Pons (tissue), 1 donor: ENCODE measurements around the gene ZYG11B.
"Not testable (repeated sequence)": the region's sequence is repeated elsewhere in the genome, so short reads cannot be mapped to it uniquely, and the experiment has no call there.

ENCODE experiments used
- DNase-seq: peaks from one replicate; pipeline ENCODE4 v3.0.0-alpha.2; 2016; ENCODE audit warnings: low spot score

ZYG11B gene

DNA sequence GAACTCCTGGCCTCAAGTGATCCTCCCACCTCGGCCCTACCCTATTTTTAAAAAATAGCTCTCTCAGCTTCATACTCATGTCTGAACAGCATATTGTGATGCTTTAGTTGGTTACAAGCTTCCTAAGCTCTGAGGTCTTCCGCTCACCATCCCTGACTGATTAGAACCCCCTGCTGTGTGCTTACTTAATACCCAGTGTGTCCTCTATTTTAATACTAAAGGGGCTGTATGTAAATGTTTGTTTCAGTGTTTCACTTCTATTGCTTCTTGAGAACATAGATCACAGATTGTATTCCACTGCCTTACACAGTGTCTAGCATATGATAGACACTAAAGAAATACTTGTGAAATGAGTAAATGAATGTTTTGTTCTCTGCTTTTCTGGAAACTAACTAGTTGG, 29.8 kb downstream of the ZYG11B start:
- no peak for DNase-seq

DNA sequence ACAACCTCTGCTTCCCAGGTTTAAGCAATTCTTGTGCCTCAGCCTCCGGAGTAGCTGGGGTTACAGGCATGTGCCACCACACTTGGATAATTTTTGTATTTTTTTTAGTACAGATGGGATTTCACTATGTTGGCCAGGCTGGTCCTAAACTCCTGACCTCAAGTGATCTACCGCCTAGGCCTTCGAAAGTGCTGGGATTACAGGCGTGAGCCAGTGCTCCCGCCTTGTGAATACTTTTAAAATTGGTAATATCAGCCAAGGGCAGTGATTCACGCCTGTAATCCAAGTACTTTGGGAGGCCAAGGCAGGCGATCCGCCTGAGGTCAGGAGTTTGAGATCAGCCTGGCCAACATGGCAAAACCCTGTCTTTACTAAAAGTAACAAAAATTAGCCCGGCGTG, 33.7 kb downstream of the ZYG11B start:
- DNase-seq: no peak

DNA sequence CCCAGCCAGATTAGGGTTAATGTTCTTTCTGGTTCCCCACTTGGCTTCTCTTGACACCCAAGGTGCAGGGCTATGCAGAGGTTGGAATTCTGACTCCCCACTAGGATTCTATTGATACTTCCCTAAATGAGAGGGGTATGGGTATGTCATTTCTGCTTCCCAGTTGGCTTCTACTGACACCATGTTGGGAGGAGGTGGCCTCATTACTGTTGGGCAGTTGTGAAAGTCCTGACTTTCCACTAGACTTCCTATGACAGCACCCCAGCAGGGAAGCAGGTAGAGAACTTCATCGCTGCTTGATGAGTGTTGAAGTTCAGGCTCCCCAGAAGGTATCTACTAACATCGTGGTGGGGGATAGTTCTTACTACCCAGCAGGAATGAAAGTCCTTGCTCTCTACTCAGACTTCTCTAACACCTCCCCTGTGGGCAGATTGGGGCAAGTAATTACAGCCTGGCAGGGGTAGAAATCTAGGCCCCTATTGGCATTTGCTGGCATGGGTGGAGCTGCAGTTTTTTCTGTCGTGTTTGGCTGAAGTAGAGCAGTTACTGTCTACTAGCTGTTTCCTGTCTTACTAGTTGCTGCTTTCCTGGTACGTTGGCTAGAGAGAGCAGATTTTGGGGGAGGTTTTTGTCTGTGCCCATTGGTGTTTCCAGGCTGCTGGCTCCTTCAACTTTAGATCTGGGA, 41.5 kb downstream of the ZYG11B start:
- no peak for DNase-seq

DNA sequence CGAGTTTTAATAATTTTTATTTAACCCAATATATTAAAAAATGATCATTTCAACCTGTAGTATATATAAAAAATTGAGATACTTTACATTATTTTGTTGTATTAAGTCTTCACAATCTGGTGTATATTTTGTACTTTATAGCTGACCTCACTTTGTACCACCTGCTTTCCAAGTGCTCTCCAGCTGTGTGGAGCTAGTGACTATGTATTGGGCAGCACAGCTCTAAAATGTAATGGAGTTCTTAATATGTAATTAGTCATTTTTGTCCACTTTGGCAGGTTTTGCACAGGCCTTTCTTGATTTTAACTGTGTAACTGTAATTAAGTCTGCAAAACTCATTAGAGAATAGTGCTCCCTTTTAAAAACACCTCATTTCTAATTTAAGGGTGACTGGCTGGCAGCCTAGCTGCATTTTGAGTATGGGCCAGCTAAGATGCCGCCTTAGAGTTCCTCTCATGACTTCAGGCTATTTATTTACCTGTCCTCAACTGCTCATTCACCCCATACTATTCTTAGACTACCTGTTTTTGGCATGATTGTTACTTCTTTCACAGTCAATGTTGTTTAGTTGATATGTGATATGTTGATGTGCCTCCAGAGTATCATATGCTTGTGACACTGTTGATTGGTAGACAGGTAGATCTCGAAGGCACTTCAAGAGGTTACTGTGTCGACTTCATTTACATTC, 43.2 kb downstream of the ZYG11B start:
- DNase-seq: no peak

DNA sequence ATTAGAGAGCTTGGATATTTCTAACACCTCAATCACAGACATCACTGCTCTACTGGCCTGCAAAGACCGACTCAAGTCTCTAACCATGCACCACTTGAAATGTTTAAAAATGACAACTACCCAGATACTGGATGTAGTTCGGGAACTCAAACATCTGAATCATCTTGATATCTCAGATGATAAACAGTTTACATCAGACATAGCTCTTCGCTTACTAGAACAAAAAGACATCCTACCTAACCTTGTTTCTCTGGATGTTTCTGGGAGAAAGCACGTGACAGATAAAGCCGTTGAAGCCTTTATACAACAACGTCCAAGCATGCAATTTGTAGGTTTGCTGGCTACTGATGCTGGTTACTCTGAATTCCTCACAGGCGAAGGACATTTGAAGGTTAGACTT, 45.1 kb downstream of the ZYG11B start:
- no peak for DNase-seq

DNA sequence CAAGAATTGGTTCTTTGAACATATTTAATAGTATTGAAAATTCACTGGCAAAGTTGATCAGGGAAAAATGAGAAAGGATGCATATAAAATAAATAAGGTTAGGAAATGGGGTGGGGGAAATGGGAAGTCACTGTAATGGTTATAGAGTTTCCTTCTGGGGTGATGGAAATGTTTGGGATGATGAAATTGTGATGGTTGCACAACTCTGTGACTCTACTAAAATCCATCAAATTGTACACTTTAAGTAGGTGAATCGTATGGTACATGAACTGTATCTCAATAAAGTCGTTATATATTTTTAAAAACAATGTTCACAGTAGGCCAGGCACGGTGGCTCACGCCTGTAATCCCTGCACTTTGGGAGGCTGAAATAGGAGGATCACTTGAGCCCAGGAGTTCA, 59.9 kb downstream of the ZYG11B start:
- DNase-seq: no peak

DNA sequence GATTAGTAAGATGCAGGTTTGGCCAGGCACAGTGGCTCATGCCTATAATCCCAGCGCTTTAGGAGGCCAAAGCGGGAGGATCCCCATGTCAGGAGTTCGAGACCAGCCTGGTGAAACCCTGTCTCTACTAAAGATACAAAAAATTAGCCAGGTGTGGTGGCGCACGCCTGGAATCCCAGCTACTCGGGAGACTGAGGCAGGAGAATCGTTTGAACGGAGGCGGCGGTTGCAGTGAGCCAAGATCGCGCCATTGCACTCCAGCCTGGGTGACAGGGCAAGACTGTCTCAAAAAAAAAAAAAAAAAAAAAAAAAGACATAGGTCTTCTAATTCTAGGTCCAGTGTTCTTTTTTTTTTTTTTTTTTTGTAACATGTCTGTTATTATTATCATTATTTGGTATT, 64.2 kb downstream of the ZYG11B start:
- DNase-seq: not testable (repeated sequence)

DNA sequence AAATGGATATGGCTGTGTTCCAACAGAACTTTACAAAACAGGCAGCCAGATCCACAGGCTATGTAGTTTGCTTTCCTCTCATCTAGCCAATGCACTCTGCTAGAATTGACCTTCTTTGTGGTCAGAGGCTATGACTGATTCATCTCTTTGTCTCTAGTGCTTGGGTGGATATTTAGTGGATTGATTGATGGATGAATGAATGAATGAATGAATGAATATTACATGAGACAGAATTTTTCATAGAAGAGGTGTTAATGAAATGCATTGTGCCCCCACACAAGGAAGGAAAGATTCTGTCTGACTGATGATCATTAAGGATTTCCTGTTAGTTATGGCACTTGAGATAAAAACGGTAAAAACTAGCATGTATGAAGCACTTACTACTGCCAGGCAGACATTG, 65.8 kb downstream of the ZYG11B start:
- DNase-seq: no peak

DNA sequence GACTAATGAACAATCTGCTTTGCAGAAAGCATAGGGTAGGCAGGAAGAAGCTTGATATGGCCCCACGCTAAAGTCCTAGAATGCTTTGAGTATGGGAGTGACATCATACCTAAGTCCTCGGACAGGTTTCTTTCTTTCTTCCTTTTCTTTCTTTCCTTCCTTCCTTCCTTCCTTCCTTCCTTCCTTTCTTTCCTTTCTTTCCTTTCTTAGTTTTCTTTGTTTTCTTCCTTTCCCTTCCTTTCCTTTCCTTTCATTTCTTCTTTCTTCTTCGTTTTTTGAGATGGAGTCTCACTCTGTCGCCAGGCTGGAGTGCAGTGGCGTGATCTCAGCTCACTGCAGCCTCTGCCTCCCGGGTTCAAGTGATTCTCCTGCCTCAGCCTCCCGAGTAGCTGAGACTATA, 67.5 kb downstream of the ZYG11B start:
- not testable (repeated sequence) for DNase-seq

DNA sequence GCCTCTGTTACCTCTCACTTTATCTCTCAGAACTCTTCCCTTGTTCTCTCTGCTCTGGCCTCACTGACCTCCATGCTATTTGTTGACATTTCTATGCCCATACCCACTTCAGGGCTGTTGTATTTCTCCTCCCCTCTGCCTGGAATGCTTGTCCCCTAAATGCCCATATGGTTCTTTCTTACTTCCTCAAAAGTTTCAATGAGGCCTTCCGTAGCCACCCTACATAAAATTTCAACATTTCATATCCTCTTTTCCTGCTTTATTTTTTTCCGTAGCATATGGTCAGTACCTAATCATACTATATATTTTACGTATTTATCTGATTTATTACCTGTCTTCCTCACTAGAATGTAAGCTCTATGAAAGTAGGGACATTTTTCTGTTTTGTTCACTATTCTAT, 69.2 kb downstream of the ZYG11B start:
- no peak for DNase-seq

DNA sequence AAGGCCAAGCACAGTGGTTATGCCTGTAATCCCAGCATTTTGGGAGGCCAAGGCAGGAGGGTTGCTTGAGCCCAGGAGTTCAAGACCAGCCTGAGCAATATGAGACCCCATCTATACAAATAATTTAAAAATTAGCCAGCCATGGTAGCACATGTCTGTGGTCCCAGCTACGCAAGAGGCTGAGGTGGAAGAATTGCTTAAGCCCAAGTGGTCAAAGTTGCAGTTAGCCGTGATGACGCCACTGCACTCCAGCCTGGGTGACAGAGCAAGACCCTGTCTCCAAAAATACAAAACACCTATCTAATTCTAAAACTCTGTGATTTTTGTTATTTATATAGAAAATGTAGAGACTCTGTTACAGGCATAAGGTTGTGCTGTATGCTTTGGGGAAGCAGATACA, 72.1 kb downstream of the ZYG11B start:
- DNase-seq: no peak

DNA sequence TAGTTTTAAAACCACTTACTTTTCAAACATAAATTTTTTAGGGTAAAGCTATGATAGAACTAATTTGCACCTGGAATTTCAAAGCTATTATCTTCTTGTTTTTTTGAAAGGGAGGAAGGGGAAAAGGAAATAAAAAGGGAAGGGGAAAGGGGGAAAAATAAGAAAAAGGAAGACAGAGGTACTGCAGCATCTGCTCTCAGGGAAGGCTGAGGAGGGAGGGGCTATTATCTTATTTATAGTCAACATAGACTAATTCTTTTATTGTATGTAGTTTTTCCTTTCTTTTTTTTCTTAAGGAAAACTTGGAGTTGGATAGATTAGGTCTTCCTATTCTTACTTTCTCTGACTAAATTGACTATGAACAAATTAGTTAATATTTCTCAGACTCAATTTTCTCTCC, 74.8 kb downstream of the ZYG11B start:
- no peak for DNase-seq

DNA sequence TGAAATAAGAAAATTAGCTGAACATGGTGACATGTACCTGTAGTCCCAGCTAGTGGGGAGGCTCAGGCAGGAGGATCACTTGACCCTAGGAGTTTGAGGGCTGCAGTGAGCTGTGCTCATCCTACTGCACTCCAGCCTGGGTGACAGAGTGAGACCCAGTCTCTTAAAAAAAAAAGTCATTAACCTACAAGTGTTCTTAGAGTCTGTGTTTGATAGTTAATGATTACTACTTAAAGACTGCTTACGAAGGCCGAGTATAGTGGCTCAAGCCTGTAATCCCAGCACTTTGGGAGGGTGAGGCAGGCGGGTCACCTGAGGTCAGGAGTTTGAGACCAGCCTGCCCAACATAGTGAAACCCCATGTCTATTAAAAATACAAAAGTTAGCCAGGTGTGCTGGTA, 77.8 kb downstream of the ZYG11B start:
- DNase-seq: not testable (repeated sequence)

DNA sequence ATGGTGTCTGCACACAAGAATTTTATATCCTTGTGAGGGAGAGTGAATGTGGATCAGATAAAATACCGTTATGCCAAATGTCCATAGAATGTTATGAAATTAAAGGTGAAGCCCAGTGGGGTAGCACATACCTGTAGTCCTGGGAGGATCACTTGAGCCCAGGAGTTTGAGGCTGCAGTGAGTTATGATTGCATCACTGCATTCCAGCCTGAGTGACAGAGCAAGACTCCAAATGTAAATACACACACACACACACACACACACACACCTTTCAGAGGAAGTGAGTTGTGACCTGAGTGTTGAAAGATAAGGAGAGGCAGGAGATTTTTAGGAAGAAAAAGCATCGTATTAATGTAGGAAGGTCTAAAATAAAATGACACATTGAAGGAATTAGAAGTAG, 88.2 kb downstream of the ZYG11B start:
- DNase-seq: no peak

DNA sequence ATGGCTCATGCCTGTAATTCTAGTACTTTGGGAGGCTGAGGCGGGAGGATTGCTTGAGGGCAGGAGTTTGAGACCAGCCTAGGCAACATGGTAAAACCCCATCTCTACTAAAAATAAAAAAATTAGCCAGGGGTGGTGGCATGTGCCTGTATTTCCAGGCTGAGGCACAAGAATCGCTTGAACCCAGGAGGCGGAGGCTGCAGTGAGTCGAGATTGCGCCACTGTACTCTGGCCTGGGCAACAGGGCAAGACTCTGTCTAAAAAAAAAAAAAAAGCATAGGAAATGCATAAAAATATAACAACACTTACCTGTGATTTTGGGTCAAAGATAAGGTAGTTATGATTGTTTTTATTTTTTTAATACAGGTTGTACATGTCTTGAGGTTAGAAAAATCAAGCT, 94.6 kb downstream of the ZYG11B start:
- DNase-seq: not testable (repeated sequence)

DNA sequence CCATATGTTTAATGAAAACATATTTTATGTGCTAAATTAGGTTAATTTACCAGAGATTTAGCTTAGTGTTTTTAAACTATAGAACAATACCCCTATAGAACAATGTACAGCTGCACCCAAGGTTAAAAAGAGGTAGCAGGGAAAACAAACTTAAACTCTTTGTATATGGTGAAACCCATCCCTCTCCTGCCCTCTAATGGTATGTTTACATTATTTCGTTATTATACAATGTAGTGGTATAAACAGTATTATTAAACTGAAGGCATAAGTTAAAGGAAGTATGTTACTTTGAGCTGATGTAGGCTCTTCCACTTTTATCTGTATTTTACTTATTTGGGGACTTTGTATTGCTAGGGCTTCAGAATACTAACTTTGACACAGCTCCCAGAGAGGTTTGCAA, 99.6 kb downstream of the ZYG11B start:
- DNase-seq: no peak

DNA sequence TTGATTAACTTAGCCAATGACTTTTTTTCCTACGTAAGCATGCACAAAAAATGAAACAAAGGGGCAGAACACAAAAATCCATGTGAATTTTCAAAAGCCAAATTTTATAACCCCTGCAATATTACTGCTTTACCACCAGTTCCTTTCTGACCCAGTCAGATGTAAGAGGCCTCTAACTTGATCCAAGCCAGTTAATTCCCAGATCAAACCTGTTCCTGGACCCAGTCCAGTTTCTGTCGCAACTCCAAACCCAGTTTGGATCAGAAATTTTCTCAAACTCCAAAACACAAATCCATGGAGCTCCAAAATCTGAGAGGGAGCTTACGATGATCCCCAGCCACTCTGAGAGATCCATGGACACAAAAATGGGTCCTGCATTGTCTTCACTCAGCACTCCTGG, 108.5 kb downstream of the ZYG11B start:
- no peak for DNase-seq

DNA sequence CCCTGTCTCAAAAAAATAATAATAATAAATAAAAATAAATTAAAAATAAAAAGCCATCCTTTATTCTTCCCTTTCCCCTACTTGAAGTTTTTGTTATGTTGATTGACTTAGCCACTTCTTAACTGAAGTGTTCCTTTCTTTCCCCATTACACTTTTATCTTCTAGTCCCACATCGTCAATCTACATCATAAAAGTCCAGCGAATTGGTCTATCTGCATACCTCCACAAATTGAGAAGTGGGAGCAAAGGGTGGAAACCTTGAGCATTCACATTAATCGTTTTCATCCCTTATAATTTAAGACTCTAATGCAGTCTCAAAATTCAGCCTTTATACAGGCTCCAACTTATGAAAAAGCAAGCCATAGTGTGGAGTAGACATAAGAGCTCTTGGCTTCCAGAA, 109.8 kb downstream of the ZYG11B start:
- DNase-seq: no peak

DNA sequence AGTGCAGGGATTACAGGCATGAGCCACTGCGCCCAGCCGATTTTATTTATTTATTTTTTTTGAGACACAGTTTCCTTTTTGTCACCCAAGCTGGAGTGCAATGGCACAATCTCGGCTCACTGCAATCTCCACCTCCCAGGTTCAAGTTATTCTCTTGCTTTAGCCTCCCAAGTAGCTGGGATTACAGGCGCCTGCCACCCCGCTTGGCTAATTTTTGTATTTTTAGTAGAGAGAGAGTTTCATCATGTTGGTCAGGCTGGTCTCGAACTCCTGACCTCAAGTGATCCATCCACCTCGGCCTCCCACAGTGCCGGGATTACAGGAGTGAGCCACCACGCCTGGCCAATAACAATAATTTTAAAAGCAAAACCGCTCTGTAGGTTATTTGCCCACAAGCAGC, 112.9 kb downstream of the ZYG11B start:
- DNase-seq: not testable (repeated sequence)

DNA sequence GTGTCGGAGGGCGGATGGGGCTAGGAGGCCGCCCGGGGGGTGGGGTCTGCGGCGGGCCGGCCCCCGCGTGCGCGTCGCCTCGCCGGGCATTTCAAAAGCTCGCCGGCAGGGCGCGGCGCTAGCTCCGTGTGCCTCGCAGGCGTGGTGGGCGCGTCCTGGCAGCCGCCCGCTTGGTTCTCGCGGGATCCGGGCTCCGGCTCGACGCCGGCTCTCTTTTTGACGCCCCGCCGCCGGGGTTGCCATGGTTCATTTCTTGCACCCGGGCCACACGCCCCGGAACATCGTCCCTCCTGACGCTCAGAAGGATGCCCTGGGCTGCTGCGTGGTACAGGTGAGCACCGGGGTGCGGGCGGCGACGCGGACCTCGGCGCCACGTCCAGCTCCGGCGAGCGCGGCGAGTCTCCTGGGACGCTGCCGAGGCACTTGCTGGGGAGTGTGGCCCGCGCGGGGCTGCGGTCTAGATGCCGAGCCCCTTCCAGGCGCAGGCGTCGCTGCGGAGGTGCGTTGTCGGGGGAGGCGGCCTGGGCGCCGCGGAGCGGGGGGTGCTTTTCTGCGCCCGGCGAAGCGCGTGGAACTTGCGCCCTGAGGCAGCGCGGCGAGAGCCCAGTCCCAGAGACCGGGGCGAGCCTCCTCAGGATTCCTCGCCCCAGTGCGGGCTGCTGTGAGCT, 116.5 kb downstream of the ZYG11B start, which contains the start of gene ZYG11A:
Gene ZYG11A (plus strand): TSS at position 118 of the 668 bp plus-strand sequence. CDS start 124 bp downstream, at position 242.
- DNase-seq: no peak

DNA sequence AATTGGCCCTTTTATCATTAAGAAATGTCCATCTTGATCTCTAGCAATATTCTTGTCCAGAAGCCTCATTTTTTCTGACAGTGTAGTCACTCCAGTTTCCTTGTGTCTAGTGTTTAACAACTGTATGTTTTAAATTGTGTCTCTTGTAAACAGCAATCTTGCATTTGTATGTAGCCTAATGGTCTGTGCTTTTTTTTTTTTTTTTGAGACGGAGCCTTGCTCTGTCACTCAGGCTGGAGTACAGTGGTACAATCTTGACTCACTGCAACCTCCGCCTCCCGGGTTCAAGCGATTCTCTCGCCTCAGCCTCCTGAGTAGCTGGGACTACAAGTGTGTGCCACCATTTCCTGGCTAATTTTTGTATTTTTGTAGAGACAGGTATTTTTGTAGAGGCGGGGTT, 118.9 kb downstream of the ZYG11B start:
- DNase-seq: not testable (repeated sequence)

DNA sequence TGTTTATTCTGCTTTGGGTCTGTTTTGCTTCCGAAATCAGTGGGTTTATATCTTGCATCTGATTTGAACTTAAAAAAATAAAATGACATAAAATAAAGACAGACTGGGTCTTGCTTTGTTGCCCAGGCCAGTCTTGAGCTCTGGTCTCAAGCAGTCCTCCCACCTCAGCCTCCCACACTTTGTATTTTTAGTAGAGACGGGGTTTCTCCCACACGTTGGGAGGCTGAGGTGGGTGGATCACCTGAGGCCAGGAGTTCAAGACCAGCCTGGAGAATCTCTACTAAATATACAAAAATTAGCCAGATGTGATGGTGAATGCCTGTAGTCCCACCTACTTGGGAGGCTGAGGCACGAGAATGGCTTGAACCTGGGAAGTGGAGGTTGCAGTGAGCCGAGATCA, 122.2 kb downstream of the ZYG11B start:
- DNase-seq: no peak

DNA sequence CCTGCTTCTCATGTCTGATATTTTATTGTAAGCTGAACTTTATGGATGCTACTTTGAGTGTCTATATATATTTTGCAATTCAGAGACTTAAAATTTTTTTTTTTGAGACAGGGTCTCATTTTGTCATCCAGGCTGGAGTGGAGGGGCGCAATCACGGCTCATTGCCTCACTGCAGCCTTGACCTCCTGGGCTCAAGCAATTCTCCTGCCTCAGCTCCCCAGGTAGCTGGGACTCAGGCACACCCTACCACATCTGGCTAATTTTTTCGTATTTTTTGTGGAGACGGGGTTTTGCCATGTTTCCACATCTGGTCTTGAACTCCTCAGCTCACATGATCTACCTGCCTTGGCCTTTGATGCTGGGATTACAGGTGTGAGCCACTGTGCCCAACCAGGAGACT, 124.7 kb downstream of the ZYG11B start:
- no peak for DNase-seq
